Activated CD8-positive, alpha-beta memory T cell treated with anti-CD3 and anti-CD28 coated beads, Interleukin-2, amount 50 U/mL, for 48 hours (primary cell): ENCODE measurements around the gene PCDHAC2.

Experiments
- DNase-seq: peaks from one replicate; pipeline ENCODE4 v3.0.0-alpha.2; 2020

PCDHAC2 gene

DNA sequence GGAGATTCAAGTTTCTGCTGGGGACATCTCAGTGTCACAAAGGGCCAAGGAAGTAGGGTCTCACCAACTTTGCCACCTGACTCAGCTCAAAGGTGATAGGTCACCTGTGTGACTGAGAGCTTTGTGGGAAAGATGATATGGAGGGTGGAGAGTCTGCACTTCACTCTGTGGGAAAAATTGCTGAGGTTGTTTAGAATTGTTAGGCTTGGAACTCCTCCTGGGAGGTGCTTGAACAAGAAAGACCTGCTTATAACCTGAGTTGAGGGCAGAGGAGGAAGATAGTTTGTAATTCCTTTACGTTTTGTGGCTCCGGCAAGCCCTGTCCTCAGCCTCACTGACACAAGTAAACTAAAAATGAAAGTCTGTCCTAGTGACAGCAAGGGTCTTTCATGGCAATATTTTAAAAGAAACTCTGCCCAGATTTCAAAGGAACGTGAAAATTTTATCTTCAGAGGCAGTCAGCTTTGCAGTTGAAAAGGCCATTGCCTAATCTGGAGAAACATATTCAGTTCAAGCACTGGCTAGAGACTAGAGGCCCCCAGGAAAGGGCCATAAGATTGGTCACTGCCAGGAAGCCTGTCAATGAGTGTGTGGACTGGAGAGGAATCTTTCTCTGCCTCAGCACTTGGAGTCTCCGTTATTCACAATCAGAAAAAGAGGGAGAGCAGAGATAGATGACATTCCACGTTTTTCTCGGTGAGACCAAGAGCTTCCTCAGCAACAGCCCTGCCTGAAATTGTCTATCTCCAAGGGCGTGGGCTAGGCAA, 23.2 kb downstream of the PCDHAC2 start:
- no peak for DNase-seq

DNA sequence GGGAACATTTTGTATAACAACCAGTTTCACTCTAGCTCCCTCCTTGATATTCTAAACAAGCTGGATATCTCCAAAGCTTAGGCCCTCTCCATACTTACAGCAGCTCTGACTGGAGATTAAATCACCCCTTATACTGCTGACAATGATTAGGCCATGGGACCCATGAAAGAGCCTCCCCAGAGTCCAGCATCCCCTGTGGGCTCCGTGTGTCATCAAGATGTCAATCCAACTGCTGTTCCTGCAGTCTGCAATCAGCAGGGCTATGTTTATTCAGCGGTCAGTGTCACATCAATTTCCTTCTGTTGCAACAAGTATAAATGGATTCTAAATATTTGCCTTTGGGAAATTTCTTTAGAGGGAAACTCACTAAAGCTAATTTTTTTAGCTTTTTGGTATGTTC, 26.6 kb downstream of the PCDHAC2 start:
- no peak for DNase-seq

DNA sequence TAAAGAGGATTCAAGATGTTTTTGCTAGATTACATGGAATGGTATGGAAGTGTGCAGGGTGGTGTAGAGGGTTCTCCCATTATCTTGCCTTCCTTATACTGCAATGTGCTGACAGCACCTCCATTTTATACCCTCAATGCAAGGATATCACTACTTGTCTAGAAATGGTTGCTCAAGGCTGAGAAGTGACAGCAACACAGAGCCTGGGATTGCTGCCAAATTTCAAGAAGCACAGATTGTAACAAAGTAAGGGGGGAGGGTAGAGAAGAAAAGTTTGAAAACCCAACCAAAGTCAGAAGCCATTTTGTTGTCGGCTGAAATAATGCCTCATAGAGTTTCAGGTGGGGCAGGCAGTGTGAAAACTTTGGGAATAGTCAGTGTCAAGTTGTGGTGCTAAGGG, 29.8 kb downstream of the PCDHAC2 start:
- no peak for DNase-seq

DNA sequence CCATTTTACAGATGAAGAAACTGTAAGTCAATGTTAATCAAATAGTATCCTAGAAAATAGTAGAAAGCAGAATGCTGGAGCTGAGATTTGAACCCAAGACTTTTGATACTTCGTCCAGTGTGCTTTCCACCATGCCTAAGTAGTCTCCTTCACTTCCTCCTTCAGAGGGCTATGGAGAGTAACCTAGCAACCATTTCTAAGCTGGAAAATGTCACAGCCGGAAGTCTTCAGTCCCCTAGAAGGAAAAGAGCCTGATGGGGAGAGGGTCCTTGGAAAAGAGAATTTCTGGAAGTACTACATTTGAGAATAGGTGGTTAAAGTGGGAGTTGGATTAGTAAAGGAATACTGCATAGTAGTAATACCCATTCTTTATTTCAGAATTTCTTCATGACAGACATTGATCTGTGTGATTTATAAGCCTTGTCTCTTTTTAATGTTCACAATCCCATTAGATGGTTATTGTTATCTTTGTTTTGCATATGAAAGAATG, 32.7 kb downstream of the PCDHAC2 start:
- no peak for DNase-seq

DNA sequence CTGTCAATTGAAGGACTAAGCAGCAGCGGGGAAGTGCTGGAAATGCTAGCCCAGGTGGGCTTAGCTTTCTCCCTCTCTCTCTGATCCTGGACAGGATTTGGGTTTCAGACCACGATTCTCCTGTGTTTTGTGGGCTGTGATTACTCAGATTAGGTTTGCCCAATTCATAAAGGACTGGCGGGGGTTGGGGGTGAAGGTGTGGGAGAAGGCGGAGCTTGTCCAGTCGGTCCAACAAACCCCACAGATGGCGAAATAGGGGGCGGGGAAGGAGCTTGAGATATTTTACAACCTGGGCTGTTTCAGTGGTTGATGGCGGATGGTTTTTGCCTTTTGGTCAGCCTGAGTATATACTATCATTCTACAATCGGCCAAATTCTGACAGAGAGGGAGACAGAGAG, 35.2 kb downstream of the PCDHAC2 start:
- DNase-seq, result no peak

DNA sequence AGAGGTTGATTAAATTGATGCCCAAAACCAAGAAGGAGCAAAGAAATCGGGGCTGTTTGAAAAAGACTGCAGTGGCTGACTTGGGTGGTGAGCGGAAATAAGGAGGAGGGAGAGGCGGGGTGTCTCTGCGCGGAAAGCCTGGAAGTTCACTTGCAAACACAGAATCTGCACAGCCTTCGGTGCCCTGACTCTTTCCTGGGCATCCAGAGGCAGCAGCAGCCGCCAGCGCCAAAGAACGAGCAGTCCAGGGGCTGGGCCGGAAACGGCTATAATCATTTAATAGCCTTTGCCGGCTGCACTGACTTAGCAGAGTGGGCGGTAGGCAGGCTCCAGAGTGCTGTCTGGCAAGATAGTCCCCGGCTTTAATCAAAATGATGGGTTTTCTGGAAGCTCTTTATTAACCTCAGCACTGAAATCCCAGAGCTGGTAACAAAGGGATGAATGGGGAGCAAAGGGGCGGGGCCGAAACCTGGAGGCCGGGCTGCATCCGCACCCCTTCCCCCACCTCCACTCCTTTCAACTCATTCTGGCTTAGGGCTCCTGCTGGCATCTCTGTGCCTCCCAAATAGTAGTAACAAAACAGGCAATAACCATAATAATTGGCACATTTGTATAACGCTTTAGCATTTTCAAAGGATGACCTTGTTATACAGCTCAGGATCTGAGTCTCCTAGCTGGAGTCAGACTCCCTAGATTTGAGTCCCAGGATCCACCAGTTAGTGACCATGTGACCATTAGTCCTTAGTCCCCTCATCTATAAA, 35.7 kb downstream of the PCDHAC2 start:
- DNase-seq, result no peak

DNA sequence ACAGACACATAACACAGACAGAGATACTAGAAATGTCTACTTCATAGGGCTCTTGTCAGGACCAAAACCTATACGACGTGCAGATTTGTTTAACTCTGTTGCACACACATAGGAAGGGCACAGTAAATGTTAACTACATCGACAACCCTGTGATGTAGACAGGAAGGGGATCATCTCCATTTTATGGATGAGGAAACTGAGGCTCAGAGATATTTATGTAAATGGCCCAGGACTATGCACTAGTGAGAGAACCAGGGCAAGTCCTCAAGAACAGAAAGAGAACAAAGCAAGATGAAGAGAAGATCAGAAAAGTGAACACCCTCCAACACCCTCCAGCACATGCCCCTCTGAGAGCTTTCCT, 36.3 kb downstream of the PCDHAC2 start:
- DNase-seq, result no peak

DNA sequence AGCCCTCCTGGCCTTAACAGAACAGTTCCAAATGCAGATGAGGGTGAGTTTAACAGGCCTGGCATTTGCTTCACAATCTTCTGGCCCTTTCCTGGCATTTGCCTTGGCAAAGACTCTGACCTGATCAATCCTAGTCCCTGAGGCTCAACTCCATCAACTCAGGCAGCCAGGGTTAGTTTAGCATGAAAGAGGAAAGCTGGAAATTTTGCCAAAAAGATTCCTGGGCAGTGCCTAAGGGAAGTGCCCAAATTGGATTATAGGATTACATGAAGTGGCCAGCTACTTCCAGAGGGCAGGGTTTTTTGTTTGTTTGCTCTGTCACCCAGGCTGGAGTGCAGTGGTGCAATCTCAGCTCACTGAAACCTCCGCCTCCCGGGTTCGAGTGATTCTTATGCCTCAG, 36.8 kb downstream of the PCDHAC2 start:
- no peak for DNase-seq

DNA sequence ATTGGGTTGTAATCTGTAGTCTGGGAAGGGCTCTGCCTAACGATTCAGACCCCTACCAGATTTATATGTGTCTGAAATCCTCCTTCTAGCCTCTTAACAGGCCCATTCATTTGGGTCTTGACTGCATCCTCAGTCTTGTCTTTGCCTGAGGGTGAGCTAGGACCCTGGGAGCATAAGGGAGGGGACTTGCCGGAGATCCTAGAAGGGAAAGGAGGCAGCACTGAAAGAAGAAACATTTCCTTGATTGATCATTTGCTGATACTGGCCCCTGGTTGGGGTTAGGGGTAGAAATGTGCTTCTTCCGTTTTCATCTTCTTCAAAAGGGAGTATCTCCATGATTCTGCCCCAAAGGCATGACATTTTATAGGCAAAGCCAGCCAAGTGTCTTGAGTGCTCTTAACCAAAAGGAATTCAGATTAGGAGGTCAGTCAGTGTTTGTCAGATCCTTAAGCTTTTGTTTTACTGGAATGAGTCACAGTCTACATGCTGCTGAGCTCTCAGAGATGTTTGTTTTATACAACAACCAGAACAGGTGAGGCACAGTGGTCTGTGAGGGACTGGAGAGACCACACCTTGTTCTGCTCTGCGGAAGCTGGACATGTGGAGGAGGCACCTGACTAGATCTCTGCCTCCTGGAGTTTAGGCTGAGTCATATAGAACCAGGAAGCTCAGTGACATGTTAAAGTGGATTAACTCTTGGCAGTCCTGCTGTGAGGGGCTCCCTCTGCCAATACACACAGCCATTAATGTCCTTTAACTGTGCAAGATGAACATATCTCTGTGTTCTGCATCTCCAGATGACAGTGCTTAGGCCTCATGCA, 37.7 kb downstream of the PCDHAC2 start:
- DNase-seq, result no peak

DNA sequence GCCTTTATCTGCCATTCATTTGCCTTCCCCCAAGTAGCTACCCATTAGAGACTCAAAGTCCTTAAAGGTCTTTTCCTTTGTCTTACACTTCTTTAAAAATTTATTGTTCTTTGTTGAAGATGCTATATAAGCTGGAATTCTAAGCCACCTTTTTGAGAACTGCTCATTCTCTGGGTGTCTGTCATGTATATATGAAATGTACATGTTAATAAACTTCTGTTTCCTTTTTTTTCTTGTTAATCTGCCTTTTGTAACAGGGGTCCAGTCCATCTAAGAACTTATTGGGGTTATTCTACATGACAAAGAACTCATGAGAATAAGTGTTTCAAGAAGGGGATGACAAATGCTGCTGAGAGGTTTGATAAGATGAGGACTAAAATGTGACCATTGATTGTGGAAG, 41.5 kb downstream of the PCDHAC2 start:
- no peak for DNase-seq

DNA sequence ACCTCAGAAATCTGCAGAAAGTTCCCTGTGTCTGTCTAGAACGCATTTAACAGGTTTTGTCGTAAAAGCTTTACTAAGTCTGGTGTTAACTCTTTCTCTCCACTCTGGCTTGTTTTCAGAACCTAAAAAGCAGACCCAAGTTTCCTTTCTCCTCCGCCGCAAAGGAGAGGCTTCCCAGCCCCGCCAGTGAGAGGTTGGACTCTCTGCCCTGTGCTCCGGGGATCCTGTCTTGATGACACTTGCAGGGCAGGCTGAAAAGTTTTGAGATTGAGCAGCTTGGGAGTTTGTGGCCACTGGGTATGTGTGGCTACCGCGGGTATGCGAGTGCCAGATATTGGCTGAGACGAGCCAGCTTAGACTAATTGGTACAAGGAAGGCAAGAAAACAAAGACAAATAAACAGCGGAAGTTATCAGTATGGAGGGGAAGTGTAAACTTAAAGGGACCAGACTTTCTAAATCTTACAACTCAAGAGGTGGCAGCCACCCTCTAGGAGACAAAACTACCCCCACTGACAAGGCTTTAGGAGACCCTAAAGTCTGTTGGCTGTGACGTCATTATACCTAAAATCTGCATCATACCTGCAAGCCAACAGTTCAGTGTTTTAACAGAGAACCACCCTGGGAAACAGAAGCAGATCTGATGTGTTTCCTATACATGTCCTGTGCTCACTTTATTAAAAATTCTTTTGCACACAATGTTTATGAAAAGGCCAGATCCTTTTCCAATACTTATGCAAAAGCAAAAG, 43.9 kb downstream of the PCDHAC2 start:
- DNase-seq, result no peak

DNA sequence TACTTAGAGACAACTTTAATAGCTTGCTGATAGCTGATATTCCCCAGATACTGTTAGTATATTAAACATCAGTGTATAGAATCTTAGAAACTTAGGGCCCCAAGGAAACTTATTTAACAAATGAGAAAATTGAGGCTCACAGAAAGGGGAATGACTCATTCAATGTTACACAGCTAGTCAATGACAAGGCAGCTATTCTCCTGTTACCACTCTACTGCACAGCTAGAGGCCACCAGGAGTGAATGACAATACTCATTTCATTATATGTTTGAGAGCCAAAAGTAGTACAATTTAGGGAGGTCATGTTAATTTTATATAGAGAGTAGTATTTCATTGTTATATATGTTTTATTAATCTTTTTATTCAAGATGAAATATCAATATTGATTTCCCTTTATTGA, 51.7 kb downstream of the PCDHAC2 start:
- no peak for DNase-seq
